GM12878 (cell line): ENCODE results near the gene PSRC1. TPM values are rescaled to one million over a fixed set of nuclear protein-coding genes. Genes with fewer than 3 reads are reported as not detected.

Source experiments
- ATAC-seq: fragments of 200-7000 bp; cut with Tn5 transposase; 3 replicates; pipeline ENCODE4 v1.9.1; 2020; ENCODE audit warnings: mild to moderate bottlenecking, moderate library complexity
- BruUV-seq: library from RNA; stranded (reverse); fragments of 400-500 nt; replicated peaks from 2 replicates; lab custom pipeline; 2021; lab: Mats Ljungman, UMichigan
- CTCF ChIA-PET: fragments of 300-600 bp; sonication (Branson Sonifier 250); formaldehyde crosslinking; extraction: SDS; loops from one replicate; lab custom pipeline; 2021; ENCODE audit warnings: inconsistent platforms; lab: Yijun Ruan, JAX
- POLR2A ChIA-PET: fragments of 350-600 bp; formaldehyde crosslinking; extraction: SDS; loops from one replicate; lab custom pipeline; 2021; ENCODE audit warnings: inconsistent platforms; lab: Charles Lee
- RAD21 ChIA-PET: fragments of 300-600 bp; sonication (Branson Sonifier 250); formaldehyde crosslinking; loops from one replicate; lab custom pipeline; 2023; ENCODE audit warnings: antibody characterized with exemption; ENCODE audit not compliant: unreplicated experiment; lab: Charles Lee
- SMC1A ChIA-PET: fragments of 300-600 bp; sonication (Branson Sonifier 250); formaldehyde crosslinking; loops from one replicate; lab custom pipeline; 2023; ENCODE audit not compliant: unreplicated experiment, uncharacterized antibody; lab: Charles Lee
- DNase-seq: peaks from one replicate; pipeline ENCODE4 v3.0.0-alpha.2; 2011; ENCODE audit warnings: low read depth, low spot score
- FAIRE-seq: peaks from 3 replicates; lab custom pipeline; 2011; peaks lifted over from hg19 to GRCh38; lab: Jason Lieb, UNC
- H2AFZ ChIP-seq: 2 replicates; pipeline ENCODE4 v1.6.0; 2011; ENCODE audit warnings: low read depth, low read length, control low read depth; ENCODE audit not compliant: control insufficient read depth
- H3K27ac ChIP-seq: 2 replicates; pipeline ENCODE4 v1.5.1; 2011; ENCODE audit warnings: control low read depth; ENCODE audit not compliant: control insufficient read depth, insufficient read depth
- H3K27me3 ChIP-seq, 2 experiments: replicated peaks in 1 of 2; 2 replicates each; pipeline versions ENCODE4 v1.6.0 to v1.6.1; 2011; ENCODE audit warnings: low read length in 1 of 2; ENCODE audit not compliant: control insufficient read depth in 2 of 2, insufficient read depth in 2 of 2
- H3K36me3 ChIP-seq, 2 experiments: 2 replicates each; pipeline ENCODE4 v1.5.1; 2011; ENCODE audit warnings: low read length in 1 of 2; ENCODE audit not compliant: control insufficient read depth in 2 of 2, insufficient read depth in 2 of 2
- H3K4me1 ChIP-seq: 2 replicates; pipeline ENCODE4 v1.6.1; 2011; ENCODE audit warnings: mild to moderate bottlenecking, low read length, moderate library complexity, mixed read lengths; ENCODE audit not compliant: control insufficient read depth, insufficient read depth
- H3K4me2 ChIP-seq: 2 replicates; pipeline ENCODE4 v1.6.0; 2011; ENCODE audit warnings: control low read depth; ENCODE audit not compliant: control insufficient read depth, insufficient read depth
- H3K4me3 ChIP-seq: fragments of 200-600 bp; sonication (generic); 2 replicates; pipeline ENCODE4 v1.5.1; 2016
- H3K79me2 ChIP-seq: 2 replicates; pipeline ENCODE4 v1.6.0; 2011; ENCODE audit warnings: low read length; ENCODE audit not compliant: control insufficient read depth, insufficient read depth
- H3K9ac ChIP-seq: 2 replicates; pipeline ENCODE4 v1.8.0; 2011; ENCODE audit warnings: low read length, control low read depth, mixed read lengths; ENCODE audit not compliant: control insufficient read depth, insufficient read depth
- H3K9me3 ChIP-seq: replicated peaks from 3 replicates; pipeline ENCODE4 v1.5.1; 2011; ENCODE audit warnings: mild to moderate bottlenecking, low read length; ENCODE audit not compliant: control insufficient read depth, insufficient read depth
- H4K20me1 ChIP-seq: 2 replicates; pipeline ENCODE4 v1.6.0; 2011; ENCODE audit not compliant: control insufficient read depth, insufficient read depth
- CEBPB ChIP-seq, 2 experiments: fragments of 150-350 bp in 1 of 2; IDR thresholded peaks; 2 replicates each; pipeline ENCODE4 v1.6.1; 2012 to 2014; ENCODE audit warnings: low read depth in 2 of 2, low read length in 2 of 2, borderline replicate concordance in 1 of 2, inconsistent platforms in 1 of 2
- E2F8 ChIP-seq: fragments of 450-650 bp; IDR thresholded peaks from 2 replicates; pipeline ENCODE4 v1.6.1; 2018; ENCODE audit warnings: mild to moderate bottlenecking, low read depth, moderate library complexity; ENCODE audit not compliant: partially characterized antibody
- LARP7 ChIP-seq: fragments of 450-650 bp; IDR thresholded peaks from 2 replicates; pipeline ENCODE4 v1.6.1; 2017; ENCODE audit warnings: mild to moderate bottlenecking
- PAX8 ChIP-seq: fragments of 450-650 bp; IDR thresholded peaks from 2 replicates; pipeline ENCODE4 v1.6.1; 2017; ENCODE audit warnings: mild to moderate bottlenecking, moderate library complexity
- SMARCA5 ChIP-seq: fragments of 450-650 bp; IDR thresholded peaks from 2 replicates; pipeline ENCODE4 v1.6.1; 2017; ENCODE audit warnings: mild to moderate bottlenecking
- SP1 ChIP-seq: IDR thresholded peaks from one replicate; pipeline ENCODE4 v1.6.1; 2011; ENCODE audit warnings: low read depth, low read length
- SREBF1 ChIP-seq: IDR thresholded peaks from 2 replicates; pipeline ENCODE4 v1.6.1; 2012; ENCODE audit warnings: mild to moderate bottlenecking, low read length
- ZNF274 ChIP-seq: IDR thresholded peaks from one replicate; pipeline ENCODE4 v1.8.0; 2011; ENCODE audit not compliant: insufficient read length, insufficient read depth
- ZNF687 ChIP-seq: fragments of 450-650 bp; IDR thresholded peaks from 2 replicates; pipeline ENCODE4 v1.6.1; 2017; ENCODE audit warnings: mild to moderate bottlenecking, moderate library complexity
- WGBS: methylation state at CpG from one replicate; pipeline ENCODE4 v1.1.6; 2016; ENCODE audit warnings: low lambda C conversion rate; ENCODE audit not compliant: insufficient replicate concordance, insufficient coverage; ENCODE audit errors: missing lambda C conversion rate; 5-methylcytosine and 5-hydroxymethylcytosine counted together
- in situ Hi-C: fragments of 300-500 bp; cut with MboI; formaldehyde crosslinking; loops from 9 replicates; pipeline ENCODE4 v1.14.3; 2018; ENCODE audit warnings: mixed read lengths
- intact Hi-C: fragments of 100-400 bp; cut with micrococcal nuclease; formaldehyde crosslinking; loops from one replicate; pipeline ENCODE4 v1.14.2; 2022; ENCODE audit not compliant: unreplicated experiment
- polyA plus RNA-seq, 11 experiments: library from polyadenylated mRNA; depleted of rRNA in 4 of 11; unstranded in 6 of 11; stranded (reverse) in 5 of 11; fragments of >200 nt; fragmentation: Nextera tagmentation in 4 of 11; fragmentation: Illumina TruSeq in 1 of 11; extraction: Ambion mirVana in 4 of 11; extraction: Trizol in 1 of 11; gene quantifications; 1 replicate in 1 of 11; 2 replicates in 10 of 11; pipeline versions ENCODE4 v1.2.1 to v1.2.3, GENCODE V29; 2011 to 2016; ENCODE audit warnings: inconsistent platforms in 2 of 11, missing spikeins in 2 of 11, low read depth in 1 of 11
- total RNA-seq, 4 experiments: library from RNA; depleted of rRNA in 3 of 4; stranded (reverse); fragments of >200 nt in 3 of 4; fragmentation: Illumina TruSeq in 1 of 4; extraction: Trizol in 1 of 4; gene quantifications; 2 replicates each; pipeline versions ENCODE4 v1.2.1 to v1.2.3, GENCODE V29; 2013 to 2021
- TF ChIP-seq, protein P1 (sequence below): fragments of 150-350 bp; IDR thresholded peaks from 2 replicates; pipeline ENCODE4 v1.6.1; 2016; ENCODE audit warnings: low read depth, low read length
- TF ChIP-seq, protein P2 (sequence below): IDR thresholded peaks from 2 replicates; pipeline ENCODE4 v1.6.1; 2012; ENCODE audit warnings: low read depth, low read length, improper control_type of control experiment
- TF ChIP-seq, protein P3 (sequence below): fragments of 450-650 bp; IDR thresholded peaks from 2 replicates; pipeline ENCODE4 v1.6.1; 2017; ENCODE audit warnings: borderline replicate concordance

PSRC1 gene
- total and polyA plus RNA-seq, 10 of the 15 experiments (the other 5 are each of a cell fraction or from before 2014, with no cell fraction given): 1.2 to 11.8 (median 4.9) TPM

DNA sequence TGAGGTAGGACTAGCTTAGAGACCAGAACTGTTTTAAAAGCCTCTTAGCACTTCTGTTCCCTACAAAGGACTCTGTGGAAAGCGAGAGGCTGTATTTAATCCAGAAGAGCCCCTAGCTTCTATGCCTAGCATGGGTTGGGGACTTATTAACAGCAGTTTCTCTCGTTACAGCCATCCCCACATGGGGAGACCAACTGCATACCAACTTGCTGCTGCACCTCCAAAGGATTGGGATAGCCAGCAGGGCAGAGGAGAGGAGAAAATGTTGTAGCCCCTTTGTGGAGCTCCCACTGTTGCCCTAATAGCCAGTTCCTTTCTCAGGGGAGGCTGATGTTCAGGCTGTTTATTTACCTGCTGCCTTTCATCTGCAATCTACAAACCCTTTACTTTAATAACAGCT lies 44.6 kb downstream of the PSRC1 start:
- H4K20me1 ChIP-seq: no peaks in the 10 kb centered on the region
- ATAC-seq: no peak
- no peaks in the 10 kb centered on the region for H3K27me3 ChIP-seq
- 100% methylated on average over 2 of the region's 2 CpGs for WGBS
- no peak for DNase-seq
- H3K9ac ChIP-seq: no peak overlapping the region
- ChIA-PET CTCF (interaction anchor here (1.3 to 2.4 kb wide), 4 partner anchors 37 to 294 kb away, joined by 4 to 11 read pairs (median 8); no protein-coding TSS in a partner anchor), POLR2A (no interaction called here), SMC1A (no interaction called here), RAD21 (no interaction called here)
- H3K9me3 ChIP-seq: no peaks in the 10 kb centered on the region
- in situ Hi-C loops: no loop called here
- no peak overlapping the region for H3K27ac ChIP-seq
- H3K4me2 ChIP-seq: no peak overlapping the region
- intact Hi-C loops: no loop called here
- no TSS peak for BruUV-seq
- peaks cover 18 to 36% of the 10 kb centered on the region in 2 experiments for H3K36me3 ChIP-seq
- no peaks in the 10 kb centered on the region for H3K79me2 ChIP-seq
- no peak overlapping the region for H3K4me3 ChIP-seq
- no peaks in the 10 kb centered on the region for H3K4me1 ChIP-seq
- H2AFZ ChIP-seq: no peak overlapping the region
- no peak for FAIRE-seq
- TF ChIP-seq SP1: no peak
- no peak for TF ChIP-seq ZNF274
- TF ChIP-seq E2F8: no peak
- TF ChIP-seq PAX8: no peak
- TF ChIP-seq, protein P1, sequence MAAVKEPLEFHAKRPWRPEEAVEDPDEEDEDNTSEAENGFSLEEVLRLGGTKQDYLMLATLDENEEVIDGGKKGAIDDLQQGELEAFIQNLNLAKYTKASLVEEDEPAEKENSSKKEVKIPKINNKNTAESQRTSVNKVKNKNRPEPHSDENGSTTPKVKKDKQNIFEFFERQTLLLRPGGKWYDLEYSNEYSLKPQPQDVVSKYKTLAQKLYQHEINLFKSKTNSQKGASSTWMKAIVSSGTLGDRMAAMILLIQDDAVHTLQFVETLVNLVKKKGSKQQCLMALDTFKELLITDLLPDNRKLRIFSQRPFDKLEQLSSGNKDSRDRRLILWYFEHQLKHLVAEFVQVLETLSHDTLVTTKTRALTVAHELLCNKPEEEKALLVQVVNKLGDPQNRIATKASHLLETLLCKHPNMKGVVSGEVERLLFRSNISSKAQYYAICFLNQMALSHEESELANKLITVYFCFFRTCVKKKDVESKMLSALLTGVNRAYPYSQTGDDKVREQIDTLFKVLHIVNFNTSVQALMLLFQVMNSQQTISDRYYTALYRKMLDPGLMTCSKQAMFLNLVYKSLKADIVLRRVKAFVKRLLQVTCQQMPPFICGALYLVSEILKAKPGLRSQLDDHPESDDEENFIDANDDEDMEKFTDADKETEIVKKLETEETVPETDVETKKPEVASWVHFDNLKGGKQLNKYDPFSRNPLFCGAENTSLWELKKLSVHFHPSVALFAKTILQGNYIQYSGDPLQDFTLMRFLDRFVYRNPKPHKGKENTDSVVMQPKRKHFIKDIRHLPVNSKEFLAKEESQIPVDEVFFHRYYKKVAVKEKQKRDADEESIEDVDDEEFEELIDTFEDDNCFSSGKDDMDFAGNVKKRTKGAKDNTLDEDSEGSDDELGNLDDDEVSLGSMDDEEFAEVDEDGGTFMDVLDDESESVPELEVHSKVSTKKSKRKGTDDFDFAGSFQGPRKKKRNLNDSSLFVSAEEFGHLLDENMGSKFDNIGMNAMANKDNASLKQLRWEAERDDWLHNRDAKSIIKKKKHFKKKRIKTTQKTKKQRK: no peak
- TF ChIP-seq ZNF687: no peak
- no peak for TF ChIP-seq SREBF1
- no peak for TF ChIP-seq LARP7
- TF ChIP-seq, protein P2, sequence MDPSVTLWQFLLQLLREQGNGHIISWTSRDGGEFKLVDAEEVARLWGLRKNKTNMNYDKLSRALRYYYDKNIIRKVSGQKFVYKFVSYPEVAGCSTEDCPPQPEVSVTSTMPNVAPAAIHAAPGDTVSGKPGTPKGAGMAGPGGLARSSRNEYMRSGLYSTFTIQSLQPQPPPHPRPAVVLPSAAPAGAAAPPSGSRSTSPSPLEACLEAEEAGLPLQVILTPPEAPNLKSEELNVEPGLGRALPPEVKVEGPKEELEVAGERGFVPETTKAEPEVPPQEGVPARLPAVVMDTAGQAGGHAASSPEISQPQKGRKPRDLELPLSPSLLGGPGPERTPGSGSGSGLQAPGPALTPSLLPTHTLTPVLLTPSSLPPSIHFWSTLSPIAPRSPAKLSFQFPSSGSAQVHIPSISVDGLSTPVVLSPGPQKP: no peak
- TF ChIP-seq, protein P3, sequence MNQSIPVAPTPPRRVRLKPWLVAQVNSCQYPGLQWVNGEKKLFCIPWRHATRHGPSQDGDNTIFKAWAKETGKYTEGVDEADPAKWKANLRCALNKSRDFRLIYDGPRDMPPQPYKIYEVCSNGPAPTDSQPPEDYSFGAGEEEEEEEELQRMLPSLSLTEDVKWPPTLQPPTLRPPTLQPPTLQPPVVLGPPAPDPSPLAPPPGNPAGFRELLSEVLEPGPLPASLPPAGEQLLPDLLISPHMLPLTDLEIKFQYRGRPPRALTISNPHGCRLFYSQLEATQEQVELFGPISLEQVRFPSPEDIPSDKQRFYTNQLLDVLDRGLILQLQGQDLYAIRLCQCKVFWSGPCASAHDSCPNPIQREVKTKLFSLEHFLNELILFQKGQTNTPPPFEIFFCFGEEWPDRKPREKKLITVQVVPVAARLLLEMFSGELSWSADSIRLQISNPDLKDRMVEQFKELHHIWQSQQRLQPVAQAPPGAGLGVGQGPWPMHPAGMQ: no peak
- no peak for TF ChIP-seq SMARCA5
- TF ChIP-seq CEBPB (IDR thresholded peaks at IDR 0.05; ENCODE audit: borderline replicate concordance in 1 of 2, low read depth in 2 of 2, low read length in 2 of 2): no peak
